Upper lobe of left lung (tissue), 4 donors: Measurements from ENCODE around the gene TMEM121.

Source experiments
- CTCF ChIP-seq, 6 experiments: fragments of 450-650 bp in 4 of 6; fragments of 200-600 bp in 2 of 6; sonication (generic) in 2 of 6; IDR thresholded peaks; one replicate each; pipeline ENCODE4 v1.5.1; 2016 to 2019; ENCODE audit warnings: antibody characterized with exemption in 6 of 6
- EP300 ChIP-seq, 4 donors: sonication (generic); formaldehyde crosslinking; IDR thresholded peaks; one replicate each; pipeline ENCODE4 v1.5.1; 2017; ENCODE audit warnings: antibody characterized with exemption in 4 of 4, control low read depth in 2 of 4
- POLR2A ChIP-seq, 4 donors: fragments of 450-650 bp; IDR thresholded peaks; one replicate each; pipeline ENCODE4 v1.5.1; 2016 to 2017; ENCODE audit warnings: antibody characterized with exemption in 4 of 4, mild to moderate bottlenecking in 2 of 4

GRCh38 chr14:105501504-105502291 lies 24.7 kb upstream of the TMEM121 start:
- TF ChIP-seq EP300 (IDR thresholded peaks at IDR 0.05) (no peak), CTCF (IDR thresholded peaks at IDR 0.05) (no peak), POLR2A (IDR thresholded peaks at IDR 0.05) (no peak)
